GM20000 (cell line): ENCODE results near the gene CD300A.

ENCODE experiments used
- DNase-seq: peaks from one replicate; pipeline ENCODE4 v3.0.0; 2012; ENCODE audit warnings: low spot score
- TF ChIP-seq, protein P1 (sequence below): IDR thresholded peaks from 2 replicates; pipeline ENCODE4 v1.5.1; 2012; ENCODE audit warnings: mild to moderate bottlenecking, control low read depth; ENCODE audit errors: extremely low read depth, missing control alignments

CD300A gene

GRCh38 chr17:74524653-74525464 lies 58.4 kb downstream of the CD300A start:
- TF ChIP-seq, protein P1, sequence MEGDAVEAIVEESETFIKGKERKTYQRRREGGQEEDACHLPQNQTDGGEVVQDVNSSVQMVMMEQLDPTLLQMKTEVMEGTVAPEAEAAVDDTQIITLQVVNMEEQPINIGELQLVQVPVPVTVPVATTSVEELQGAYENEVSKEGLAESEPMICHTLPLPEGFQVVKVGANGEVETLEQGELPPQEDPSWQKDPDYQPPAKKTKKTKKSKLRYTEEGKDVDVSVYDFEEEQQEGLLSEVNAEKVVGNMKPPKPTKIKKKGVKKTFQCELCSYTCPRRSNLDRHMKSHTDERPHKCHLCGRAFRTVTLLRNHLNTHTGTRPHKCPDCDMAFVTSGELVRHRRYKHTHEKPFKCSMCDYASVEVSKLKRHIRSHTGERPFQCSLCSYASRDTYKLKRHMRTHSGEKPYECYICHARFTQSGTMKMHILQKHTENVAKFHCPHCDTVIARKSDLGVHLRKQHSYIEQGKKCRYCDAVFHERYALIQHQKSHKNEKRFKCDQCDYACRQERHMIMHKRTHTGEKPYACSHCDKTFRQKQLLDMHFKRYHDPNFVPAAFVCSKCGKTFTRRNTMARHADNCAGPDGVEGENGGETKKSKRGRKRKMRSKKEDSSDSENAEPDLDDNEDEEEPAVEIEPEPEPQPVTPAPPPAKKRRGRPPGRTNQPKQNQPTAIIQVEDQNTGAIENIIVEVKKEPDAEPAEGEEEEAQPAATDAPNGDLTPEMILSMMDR: no peak
- no peak for DNase-seq

GRCh38 chr17:74525465-74525725 lies 59.0 kb downstream of the CD300A start:
- TF ChIP-seq, protein P1: no peak
- DNase-seq: no peak

- TF ChIP-seq, protein P1: no peak
- DNase-seq: no peak
Observed at GRCh38 chr17:74525781-74526288, 59.4 kb downstream of the CD300A start.

- no peak for DNase-seq
- TF ChIP-seq, protein P1: no peak
Observed at GRCh38 chr17:74526681-74527080, 60.2 kb downstream of the CD300A start.

GRCh38 chr17:74527081-74527480 lies 60.6 kb downstream of the CD300A start:
- no peak for DNase-seq
- TF ChIP-seq, protein P1: no peak

DNA sequence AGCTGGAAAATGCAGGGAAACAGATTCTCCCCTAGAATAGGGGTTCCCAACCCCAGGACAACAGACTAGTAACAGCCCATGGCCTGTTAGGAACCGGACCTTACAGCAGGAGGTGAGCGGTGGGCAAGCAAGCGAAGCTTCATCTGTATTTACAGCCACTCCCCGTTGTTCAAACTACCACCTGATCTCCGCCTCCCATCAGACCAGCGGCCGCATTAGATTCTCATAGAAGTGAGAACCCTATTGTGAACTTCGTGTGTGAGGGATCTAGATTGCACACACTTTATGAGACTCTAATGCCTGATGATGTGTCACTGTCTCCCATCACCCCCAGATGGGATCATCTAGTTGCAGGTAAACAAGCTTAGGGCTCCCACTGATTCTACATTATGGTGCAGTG lies 61.3 kb downstream of the CD300A start:
- DNase-seq: no peak

GRCh38 chr17:74528491-74529199 lies 62.2 kb downstream of the CD300A start:
- TF ChIP-seq, protein P1: no peak
- peak; percentile 58 for DNase-seq

More for the DNA sequence above, 61.3 kb downstream of the CD300A start:
- TF ChIP-seq, protein P1: no peak
